Effector CD4-positive, alpha-beta T cell (primary cell): ENCODE results near the gene CSNK1E.
A peak's percentile ranks its signal among the peaks of the same experiment; 100 is the strongest.

Experiments
- DNase-seq: peaks from one replicate; pipeline ENCODE4 v3.0.0-alpha.2; 2020

Gene CSNK1E

GRCh38 chr22:38271927-38272372 lies 45.3 kb downstream of the CSNK1E start:
- no peak for DNase-seq

- DNase-seq = no peak
Observed at GRCh38 chr22:38271101-38271500, 46.1 kb downstream of the CSNK1E start.

GRCh38 chr22:38270091-38270992 lies 46.9 kb downstream of the CSNK1E start:
- DNase-seq = no peak

- DNase-seq = no peak
Observed at GRCh38 chr22:38269466-38269865, 47.8 kb downstream of the CSNK1E start.

- peak; percentile 48 for DNase-seq
Observed at GRCh38 chr22:38267086-38267485, 50.1 kb downstream of the CSNK1E start.

- DNase-seq = no peak
Observed at GRCh38 chr22:38266120-38266519, 51.1 kb downstream of the CSNK1E start.

GRCh38 chr22:38264322-38264843 lies 52.9 kb downstream of the CSNK1E start:
- no peak for DNase-seq

GRCh38 chr22:38262051-38262795 lies 55.0 kb downstream of the CSNK1E start:
- no peak for DNase-seq

- DNase-seq = no peak
Observed at GRCh38 chr22:38260761-38261681, 56.2 kb downstream of the CSNK1E start.

- no peak for DNase-seq
Observed at GRCh38 chr22:38259370-38259769, 57.9 kb downstream of the CSNK1E start.

- no peak for DNase-seq
Observed at GRCh38 chr22:38258895-38259294, 58.3 kb downstream of the CSNK1E start.

- no peak for DNase-seq
Observed at GRCh38 chr22:38257650-38258250, 59.5 kb downstream of the CSNK1E start.

- no peak for DNase-seq
Observed at GRCh38 chr22:38257181-38257580, 60.1 kb downstream of the CSNK1E start.

- DNase-seq = no peak
Observed at GRCh38 chr22:38255697-38256096, 61.5 kb downstream of the CSNK1E start.

GRCh38 chr22:38251341-38251692 lies 65.9 kb downstream of the CSNK1E start:
- DNase-seq = no peak

GRCh38 chr22:38250643-38251340 lies 66.4 kb downstream of the CSNK1E start:
- DNase-seq = no peak

GRCh38 chr22:38249803-38250642 lies 67.2 kb downstream of the CSNK1E start:
- DNase-seq = no peak

GRCh38 chr22:38249301-38249700 lies 67.9 kb downstream of the CSNK1E start:
- no peak for DNase-seq

- DNase-seq = no peak
Observed at GRCh38 chr22:38248280-38248679, 69.0 kb downstream of the CSNK1E start.

GRCh38 chr22:38247713-38248112 lies 69.5 kb downstream of the CSNK1E start:
- DNase-seq = no peak

GRCh38 chr22:38246692-38247091 lies 70.5 kb downstream of the CSNK1E start:
- DNase-seq = no peak
